OCI-LY1 (cell line): ENCODE measurements around the gene LRRC74A.

Experiments
- H2AFZ ChIP-seq: fragments of 200-600 bp; sonication (generic), shearing (Covaris generic); 2 replicates; pipeline ENCODE4 v1.6.0; 2014; ENCODE audit warnings: antibody characterized with exemption, mild to moderate bottlenecking, low read length
- H3F3A ChIP-seq: fragments of 200-600 bp; sonication (generic), shearing (Covaris generic); 2 replicates; pipeline ENCODE4 v1.6.0; 2014; ENCODE audit warnings: mild to moderate bottlenecking, antibody characterized with exemption, low read length, moderate library complexity; ENCODE audit not compliant: insufficient read depth
- H3K27ac ChIP-seq: fragments of 200-600 bp; sonication (generic); 2 replicates; pipeline ENCODE4 v1.5.1; 2014; ENCODE audit warnings: low read length, mixed run types, mild to moderate bottlenecking, low read depth; ENCODE audit not compliant: poor library complexity, severe bottlenecking
- H3K27me3 ChIP-seq: fragments of 200-600 bp; sonication (generic); 2 replicates; pipeline ENCODE4 v1.6.0; 2014; ENCODE audit warnings: antibody characterized with exemption, mild to moderate bottlenecking, low read length, moderate library complexity; ENCODE audit not compliant: insufficient read depth
- H3K36me3 ChIP-seq: fragments of 200-600 bp; sonication (generic); 2 replicates; pipeline ENCODE4 v1.6.1; 2014; ENCODE audit warnings: mild to moderate bottlenecking, antibody characterized with exemption, low read length, moderate library complexity, mixed read lengths; ENCODE audit not compliant: insufficient read depth
- H3K4me1 ChIP-seq: fragments of 200-600 bp; sonication (generic); 2 replicates; pipeline ENCODE4 v1.5.1; 2014; ENCODE audit warnings: mild to moderate bottlenecking, low read length, moderate library complexity; ENCODE audit not compliant: insufficient read depth, severe bottlenecking
- H3K4me2 ChIP-seq: fragments of 200-600 bp; sonication (generic), shearing (Covaris generic); 2 replicates; pipeline ENCODE4 v1.6.1; 2014; ENCODE audit warnings: low read length
- H3K4me3 ChIP-seq: fragments of 200-600 bp; sonication (generic); 2 replicates; pipeline ENCODE4 v1.5.1; 2014; ENCODE audit warnings: low read length, low read depth, mild to moderate bottlenecking, mixed read lengths; ENCODE audit not compliant: poor library complexity, severe bottlenecking
- H3K79me2 ChIP-seq: fragments of 200-600 bp; shearing (Covaris generic); 2 replicates; pipeline ENCODE4 v1.6.1; 2016; ENCODE audit warnings: mixed run types, low read length, mixed read lengths; ENCODE audit not compliant: insufficient read depth
- H3K9ac ChIP-seq: fragments of 200-600 bp; sonication (generic), shearing (Covaris generic); 2 replicates; pipeline ENCODE4 v1.6.1; 2014; ENCODE audit warnings: mild to moderate bottlenecking, low read length, mixed read lengths
- H3K9me2 ChIP-seq: fragments of 200-600 bp; sonication (generic), shearing (Covaris generic); 2 replicates; pipeline ENCODE4 v1.6.1; 2014; ENCODE audit warnings: low read depth, mild to moderate bottlenecking, low read length, mixed read lengths
- H3K9me3 ChIP-seq: fragments of 200-600 bp; shearing (Covaris generic); 2 replicates; pipeline ENCODE4 v1.6.1; 2014; ENCODE audit warnings: low read length, mixed read lengths
- H4K20me1 ChIP-seq: fragments of 200-600 bp; sonication (generic), shearing (Covaris generic); 2 replicates; pipeline ENCODE4 v1.6.0; 2016; ENCODE audit warnings: mild to moderate bottlenecking, low read length; ENCODE audit not compliant: insufficient read depth
- CTCF ChIP-seq: fragments of 200-600 bp; sonication (generic), shearing (Covaris generic); IDR thresholded peaks from 2 replicates; pipeline ENCODE4 v1.5.1; 2017; ENCODE audit warnings: mild to moderate bottlenecking, antibody characterized with exemption, low read length, moderate library complexity, mixed read lengths
- EZH2 ChIP-seq: fragments of 200-600 bp; sonication (generic), shearing (Covaris generic); IDR thresholded peaks from 2 replicates; pipeline ENCODE4 v1.8.0; 2017; ENCODE audit warnings: borderline replicate concordance, mixed run types, mild to moderate bottlenecking, antibody characterized with exemption, low read length, moderate library complexity, mixed read lengths

LRRC74A gene

DNA sequence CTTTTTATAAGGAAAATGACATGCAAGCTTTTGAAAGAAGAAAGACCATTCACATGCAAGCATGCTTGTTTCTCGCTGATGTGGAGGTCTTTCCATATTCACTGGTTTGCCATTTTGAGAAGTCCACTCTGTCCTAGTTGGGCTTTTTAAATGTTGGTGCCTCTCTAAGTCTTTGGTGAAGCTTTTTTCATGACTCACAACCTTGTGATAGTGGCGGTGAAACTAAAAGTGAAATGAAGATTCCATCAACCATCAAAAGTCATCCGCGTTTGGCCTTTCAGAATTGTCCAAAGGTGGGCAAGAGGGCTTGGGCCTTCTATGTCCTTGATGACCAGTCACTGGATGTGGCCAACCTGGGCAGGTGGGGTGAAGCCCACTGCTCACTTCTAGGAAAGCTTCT lies 4.3 kb downstream of the LRRC74A start:
- Histone ChIP-seq H3K9me2 (no peaks in the 10 kb centered on the region), H3K36me3 (no peaks in the 10 kb centered on the region), H3F3A (no peaks in the 10 kb centered on the region), H3K27ac (no peak overlapping the region), H3K9ac (no peak overlapping the region), H3K4me2 (no peak overlapping the region), H3K9me3 (no peaks in the 10 kb centered on the region), H4K20me1 (no peaks in the 10 kb centered on the region), H3K27me3 (0 out of 2 replicates have a peak, but pooled peaks cover 7% of the 10 kb centered on the region), H3K79me2 (no peaks in the 10 kb centered on the region), H3K4me1 (no peaks in the 10 kb centered on the region), H2AFZ (no peak overlapping the region), H3K4me3 (no peak overlapping the region)
- TF ChIP-seq EZH2: no peak
- no peak for TF ChIP-seq CTCF

DNA sequence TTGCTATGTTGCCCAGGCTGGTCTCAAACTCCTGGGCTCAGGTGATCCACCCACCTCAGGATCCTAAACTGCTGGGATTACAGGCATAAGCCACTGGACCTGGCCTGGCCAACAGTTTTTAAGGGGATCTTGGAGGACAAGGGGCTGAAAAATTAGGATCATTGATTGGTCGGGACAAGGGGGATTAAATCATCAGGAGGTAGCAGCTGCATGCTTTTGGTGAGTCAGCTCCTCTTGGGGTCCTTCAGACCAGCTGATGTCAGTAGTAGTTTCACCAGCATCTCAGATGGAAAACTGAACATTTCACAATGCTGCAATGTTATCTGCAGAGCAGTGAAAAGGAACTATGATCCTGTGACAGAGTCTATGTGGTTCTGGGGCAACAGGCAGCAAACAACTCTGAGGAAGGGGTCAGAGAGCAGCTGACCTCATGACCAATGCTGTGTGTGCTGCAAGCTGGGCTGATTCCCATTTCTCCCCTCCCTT lies 6.3 kb downstream of the LRRC74A start:
- Histone ChIP-seq H3F3A (no peaks in the 10 kb centered on the region), H3K36me3 (no peaks in the 10 kb centered on the region), H3K27ac (no peak overlapping the region), H3K79me2 (no peaks in the 10 kb centered on the region), H4K20me1 (no peaks in the 10 kb centered on the region), H2AFZ (no peak overlapping the region), H3K9ac (no peak overlapping the region), H3K4me2 (no peak overlapping the region), H3K27me3 (0 out of 2 replicates have a peak, but pooled peaks cover 10% of the 10 kb centered on the region), H3K9me3 (no peaks in the 10 kb centered on the region), H3K4me1 (no peaks in the 10 kb centered on the region), H3K9me2 (no peaks in the 10 kb centered on the region), H3K4me3 (no peak overlapping the region)
- TF ChIP-seq CTCF: no peak
- TF ChIP-seq EZH2: no peak

DNA sequence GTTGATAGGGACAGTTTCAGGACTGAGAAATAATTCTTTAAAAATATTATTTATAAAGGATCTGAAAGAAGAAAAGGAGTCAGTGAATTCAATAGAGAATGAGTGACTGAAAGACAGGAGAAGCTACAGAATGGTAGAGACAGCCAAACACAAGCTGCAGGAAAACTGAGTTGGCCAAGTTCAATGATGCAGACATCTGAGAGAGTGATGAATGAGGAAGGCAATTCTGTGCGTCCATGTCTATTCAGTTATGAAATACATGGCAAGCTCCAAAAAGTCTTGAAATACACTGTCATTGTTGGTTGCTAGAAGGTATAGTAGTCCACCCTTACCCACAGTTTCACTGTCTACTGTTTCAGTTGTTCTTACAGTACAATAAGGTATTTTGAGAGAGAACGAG lies 6.8 kb downstream of the LRRC74A start:
- no peaks in the 10 kb centered on the region for H3K36me3 ChIP-seq
- H3K27ac ChIP-seq: no peak overlapping the region
- H4K20me1 ChIP-seq: no peaks in the 10 kb centered on the region
- H3K9me3 ChIP-seq: no peaks in the 10 kb centered on the region
- H3K9ac ChIP-seq: no peak overlapping the region
- no peak for TF ChIP-seq EZH2
- no peak for TF ChIP-seq CTCF
- H3K4me3 ChIP-seq: no peak overlapping the region
- no peak overlapping the region for H2AFZ ChIP-seq
- H3K4me1 ChIP-seq: no peaks in the 10 kb centered on the region
- H3F3A ChIP-seq: no peaks in the 10 kb centered on the region
- H3K27me3 ChIP-seq: 0 out of 2 replicates have a peak, but pooled peaks cover 10% of the 10 kb centered on the region
- H3K9me2 ChIP-seq: no peaks in the 10 kb centered on the region
- H3K4me2 ChIP-seq: no peak overlapping the region
- H3K79me2 ChIP-seq: no peaks in the 10 kb centered on the region
